Measurements from ENCODE around the gene CNTNAP1.

CNTNAP1 gene

DNA sequence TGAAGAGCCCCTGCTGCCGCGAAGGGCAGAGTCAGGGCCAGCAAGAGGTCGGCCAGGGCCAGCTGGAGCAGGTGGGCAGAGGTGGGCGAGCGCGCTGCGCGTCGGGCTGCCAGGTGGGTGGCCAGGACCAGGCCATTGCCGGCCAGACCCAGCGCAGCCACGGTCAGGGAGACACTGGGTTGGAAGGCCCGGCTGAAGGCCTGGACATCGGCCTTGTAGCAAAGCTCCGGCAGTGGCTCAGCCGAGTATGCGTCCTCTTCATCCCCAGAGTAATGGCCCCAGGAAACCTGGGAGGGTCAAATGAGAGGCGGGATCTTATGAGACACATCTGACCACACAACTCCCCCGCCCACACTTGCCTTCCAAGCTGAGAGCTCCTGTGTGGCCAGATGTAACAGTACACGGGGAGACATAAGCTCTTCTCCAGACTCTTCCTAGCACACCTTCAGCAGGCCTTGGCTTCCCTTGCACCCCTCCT is 2.0 kb upstream of the CNTNAP1 start:
- H3K36me3 ChIP-seq (replicated peaks; ENCODE audit: insufficient read depth, low read length) = no peaks in the 10 kb centered on the region
- peak overlapping the region; percentile 84; the same call in 1 of the 2 replicates for H2AFZ ChIP-seq (ENCODE audit: low read length)
- peak overlapping the region; percentile 93; the same call in 1 of the 2 replicates for H3K27ac ChIP-seq (ENCODE audit: low read length)
- no peaks in the 10 kb centered on the region for H4K20me1 ChIP-seq (ENCODE audit: insufficient read depth, low read length)
- no peaks in the 10 kb centered on the region for H3K27me3 ChIP-seq (replicated peaks; ENCODE audit: insufficient read depth, low read length)
- H3K79me2 ChIP-seq (ENCODE audit: low read length) = peaks cover 30% of the 10 kb centered on the region
- peak overlapping the region; percentile 90 for H3K4me2 ChIP-seq (ENCODE audit: low read depth, low read length)
- H3K9ac ChIP-seq (ENCODE audit: low read length) = peak overlapping the region; percentile 83; the same call in 1 of the 2 replicates
- no peaks in the 10 kb centered on the region for H3K9me3 ChIP-seq (replicated peaks; ENCODE audit: insufficient read depth, low read length)
- no peaks in the 10 kb centered on the region for H3K9me2 ChIP-seq (replicated peaks; ENCODE audit: insufficient read depth, low read length)
- peak overlapping the region; percentile 62 for H3K4me3 ChIP-seq (ENCODE audit: low read length)
- peaks cover 18% of the 10 kb centered on the region for H3K4me1 ChIP-seq (ENCODE audit: low read length)
- H3F3A ChIP-seq (ENCODE audit: insufficient read depth, low read length) = peaks cover 36% of the 10 kb centered on the region
- TF ChIP-seq EZH2 (optimal IDR thresholded peaks at IDR 0.05; ENCODE audit: low read depth, low read length) (no peak), CTCF (IDR thresholded peaks at IDR 0.05; ENCODE audit: low read length) (no peak), EZH2phosphoT487 (IDR thresholded peaks at IDR 0.05; ENCODE audit: low read length) (no peak)
- DNase-seq = peak; percentile 7

- H4K20me1 ChIP-seq (ENCODE audit: insufficient read depth, low read length) = no peaks in the 10 kb centered on the region
- peaks cover 18% of the 10 kb centered on the region for H3K4me1 ChIP-seq (ENCODE audit: low read length)
- H3K4me3 ChIP-seq (ENCODE audit: low read length) = peak overlapping the region; percentile 95; the same call in 1 of the 2 replicates
- no peak overlapping the region; the same call in 1 of the 2 replicates for H3K9ac ChIP-seq (ENCODE audit: low read length)
- peaks cover 9% of the 10 kb centered on the region for H3K79me2 ChIP-seq (ENCODE audit: low read length)
- no peaks in the 10 kb centered on the region for H3K27me3 ChIP-seq (replicated peaks; ENCODE audit: insufficient read depth, low read length)
- H3F3A ChIP-seq (ENCODE audit: insufficient read depth, low read length) = peaks cover 33% of the 10 kb centered on the region
- no peaks in the 10 kb centered on the region for H3K36me3 ChIP-seq (replicated peaks; ENCODE audit: insufficient read depth, low read length)
- H3K4me2 ChIP-seq (ENCODE audit: low read depth, low read length) = peak overlapping the region; percentile 100; the same call in 1 of the 2 replicates
- DNase-seq = no peak
- TF ChIP-seq EZH2phosphoT487 (IDR thresholded peaks at IDR 0.05; ENCODE audit: low read length) (no peak), EZH2 (optimal IDR thresholded peaks at IDR 0.05; ENCODE audit: low read depth, low read length) (no peak), CTCF (IDR thresholded peaks at IDR 0.05; ENCODE audit: low read length) (no peak)
- H2AFZ ChIP-seq (ENCODE audit: low read length) = 0 out of 2 replicates have a peak overlapping the region, but pooled peaks have one; percentile 46
- H3K27ac ChIP-seq (ENCODE audit: low read length) = no peak overlapping the region
- H3K9me2 ChIP-seq (replicated peaks; ENCODE audit: insufficient read depth, low read length) = no peaks in the 10 kb centered on the region
- H3K9me3 ChIP-seq (replicated peaks; ENCODE audit: insufficient read depth, low read length) = no peaks in the 10 kb centered on the region
These were observed 532 bp downstream of the CNTNAP1 start for GRCh38 chr17:42682722-42683403.

DNA sequence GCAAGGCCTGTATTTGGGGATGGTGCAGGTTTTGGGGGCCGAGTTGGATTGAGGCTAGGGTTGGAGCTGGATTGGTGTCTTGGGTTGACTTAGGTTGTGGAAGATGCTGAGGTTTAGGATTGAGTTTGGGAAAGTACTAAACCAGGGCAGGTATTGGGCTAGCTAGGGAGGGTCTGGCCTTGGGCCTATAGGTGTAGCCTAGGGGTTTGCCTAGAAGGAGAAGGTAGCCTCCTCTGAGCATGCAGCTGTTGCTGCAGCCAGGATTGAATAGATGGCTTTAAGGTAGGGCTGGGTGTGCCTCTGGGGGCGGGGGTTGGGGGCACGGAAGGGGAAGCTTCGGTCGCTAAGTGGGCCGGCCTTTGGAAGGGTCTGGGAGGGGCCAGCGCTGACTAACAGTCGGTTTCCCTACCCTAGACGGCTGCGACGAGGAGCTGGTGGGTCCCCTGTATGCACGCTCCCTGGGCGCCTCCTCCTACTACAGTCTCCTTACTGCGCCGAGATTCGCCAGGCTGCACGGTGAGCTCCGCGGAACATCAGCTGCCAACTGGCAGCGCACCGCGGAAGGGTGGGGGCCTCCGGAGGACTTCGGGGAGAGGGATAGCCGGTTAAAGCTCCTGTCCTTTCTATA is 1.2 kb downstream of the CNTNAP1 start:
- Histone ChIP-seq H3K9me2 (replicated peaks; ENCODE audit: insufficient read depth, low read length) (no peaks in the 10 kb centered on the region), H3F3A (ENCODE audit: insufficient read depth, low read length) (peaks cover 30% of the 10 kb centered on the region), H3K27ac (ENCODE audit: low read length) (no peak overlapping the region), H3K9ac (ENCODE audit: low read length) (no peak overlapping the region), H3K9me3 (replicated peaks; ENCODE audit: insufficient read depth, low read length) (no peaks in the 10 kb centered on the region), H3K36me3 (replicated peaks; ENCODE audit: insufficient read depth, low read length) (no peaks in the 10 kb centered on the region), H4K20me1 (ENCODE audit: insufficient read depth, low read length) (no peaks in the 10 kb centered on the region), H3K4me1 (ENCODE audit: low read length) (peaks cover 18% of the 10 kb centered on the region), H3K4me2 (ENCODE audit: low read depth, low read length) (no peak overlapping the region), H3K79me2 (ENCODE audit: low read length) (peaks cover 8% of the 10 kb centered on the region), H3K27me3 (replicated peaks; ENCODE audit: insufficient read depth, low read length) (no peaks in the 10 kb centered on the region), H2AFZ (ENCODE audit: low read length) (no peak overlapping the region), H3K4me3 (ENCODE audit: low read length) (no peak overlapping the region)
- DNase-seq = no peak
- TF ChIP-seq CTCF (IDR thresholded peaks at IDR 0.05; ENCODE audit: low read length) = no peak
- TF ChIP-seq EZH2 (optimal IDR thresholded peaks at IDR 0.05; ENCODE audit: low read depth, low read length) = no peak
- no peak for TF ChIP-seq EZH2phosphoT487 (IDR thresholded peaks at IDR 0.05; ENCODE audit: low read length)

All from MM.1S (cell line).